ENCODE data around the gene TET1. TPM values are rescaled to one million over a fixed set of nuclear protein-coding genes. Genes with fewer than 3 reads are reported as not detected.
A peak's percentile ranks its signal among the peaks of the same experiment; 100 is the strongest.

The TET1 gene
- total and polyA plus RNA-seq, 2 of the 13 experiments (the other 11 are each of a cell fraction or from before 2014, with no cell fraction given), result 6.9 to 7.3 TPM

GRCh38 chr10:68600041-68600778, 40.1 kb downstream of the TET1 start (continued):
- TF ChIP-seq SMAD9 (CRISPR knock-in tag; IDR thresholded peaks at IDR 0.05), result no peak
- no peak for TF ChIP-seq GLMP (CRISPR knock-in tag; IDR thresholded peaks at IDR 0.05; ENCODE audit: borderline replicate concordance)
- TF ChIP-seq KLF12 (CRISPR knock-in tag; IDR thresholded peaks at IDR 0.05; ENCODE audit: borderline replicate concordance), result 0 out of 2 replicates have a peak, but pooled peaks have one; percentile 39
- TF ChIP-seq MXI1 (IDR thresholded peaks at IDR 0.05; ENCODE audit: borderline replicate concordance, low read depth, low read length), result peak; percentile 56; the same call in 1 of the 3 replicates
- no peak for TF ChIP-seq KDM6A (CRISPR knock-in tag; IDR thresholded peaks at IDR 0.05; ENCODE audit: low read depth)
- no peak for TF ChIP-seq ZBTB3 (CRISPR knock-in tag; IDR thresholded peaks at IDR 0.05; ENCODE audit: borderline replicate concordance, low read depth)
- TF ChIP-seq PAWR (CRISPR knock-in tag; IDR thresholded peaks at IDR 0.05; ENCODE audit: borderline replicate concordance), result no peak
- TF ChIP-seq ZNF839 (CRISPR knock-in tag; IDR thresholded peaks at IDR 0.05; ENCODE audit: borderline replicate concordance), result 0 out of 2 replicates have a peak, but pooled peaks have one; percentile 63
- TF ChIP-seq ZNF556 (CRISPR knock-in tag; IDR thresholded peaks at IDR 0.05; ENCODE audit: borderline replicate concordance), result peak; percentile 82; the same call in 1 of the 2 replicates
- TF ChIP-seq PBX2 (CRISPR knock-in tag; IDR thresholded peaks at IDR 0.05), result no peak
- no peak for TF ChIP-seq ZNF607 (CRISPR knock-in tag; IDR thresholded peaks at IDR 0.05; ENCODE audit: borderline replicate concordance)
- no peak for TF ChIP-seq CCAR2 (optimal IDR thresholded peaks at IDR 0.05; ENCODE audit: low read depth, low read length)
- TF ChIP-seq FOXA1 (IDR thresholded peaks at IDR 0.05), result no peak
- peak; percentile 23; the same call in 1 of the 2 replicates for TF ChIP-seq FOXA1 (CRISPR knock-in tag; IDR thresholded peaks at IDR 0.05)
- TF ChIP-seq ZNF678 (CRISPR knock-in tag; IDR thresholded peaks at IDR 0.05), result peak; percentile 70; the same call in 1 of the 2 replicates
- no peak for TF ChIP-seq RAD51 (IDR thresholded peaks at IDR 0.05; ENCODE audit: borderline replicate concordance)
- no peak; the same call in 1 of the 2 replicates for TF ChIP-seq GMEB1 (CRISPR knock-in tag; IDR thresholded peaks at IDR 0.05; ENCODE audit: borderline replicate concordance)
- TF ChIP-seq ZNF124 (CRISPR knock-in tag; IDR thresholded peaks at IDR 0.05), result no peak
- TF ChIP-seq ZNF20 (CRISPR knock-in tag; IDR thresholded peaks at IDR 0.05), result no peak
- no peak; the same call in 1 of the 2 replicates for TF ChIP-seq ZNF280B (CRISPR knock-in tag; IDR thresholded peaks at IDR 0.05; ENCODE audit: borderline replicate concordance)
- TF ChIP-seq ZBTB34 (CRISPR knock-in tag; IDR thresholded peaks at IDR 0.05), result peak; percentile 98
- TF ChIP-seq TFAP4 (IDR thresholded peaks at IDR 0.05; ENCODE audit: borderline replicate concordance, low read depth), result peak; percentile 36; the same call in 1 of the 2 replicates

Data from HepG2 (cell line).